K562 (cell line): Measurements from ENCODE around the gene FAM184B. TPM values are rescaled to one million over a fixed set of nuclear protein-coding genes. Genes with fewer than 3 reads are reported as not detected.
A peak's percentile ranks its signal among the peaks of the same experiment; 100 is the strongest.

ENCODE experiments used
- ATF1 ChIP-seq, 2 experiments: fragments of 450-650 bp in 1 of 2; IDR thresholded peaks; 2 replicates each; pipeline ENCODE4 v1.6.1; 2016; ENCODE audit warnings: missing compliant biosample characterization in 1 of 2, missing genetic modification characterization in 1 of 2
- BRD4 ChIP-seq: fragments of 200-600 bp; sonication (generic); IDR thresholded peaks from 2 replicates; pipeline ENCODE4 v1.6.1; 2017; ENCODE audit warnings: inconsistent platforms
- DIDO1 ChIP-seq: fragments of 450-650 bp; IDR thresholded peaks from 2 replicates; pipeline ENCODE4 v1.6.1; 2016; ENCODE audit warnings: low read depth, missing biosample characterization, missing genetic modification characterization
- ETS2 ChIP-seq: IDR thresholded peaks from 2 replicates; pipeline ENCODE4 v1.6.1; 2016; ENCODE audit warnings: borderline replicate concordance, missing genetic modification characterization, mild to moderate bottlenecking, moderate library complexity, missing compliant biosample characterization; ENCODE audit not compliant: poor library complexity, severe bottlenecking
- MBD2 ChIP-seq: sonication (generic); IDR thresholded peaks from 2 replicates; pipeline ENCODE4 v1.6.1; 2016; ENCODE audit warnings: low read depth, borderline replicate concordance
- NR2F6 ChIP-seq: fragments of 450-650 bp; formaldehyde crosslinking; IDR thresholded peaks from 2 replicates; pipeline ENCODE4 v1.4.0; 2020; ENCODE audit warnings: mild to moderate bottlenecking
- POLR3A ChIP-seq: IDR thresholded peaks from 2 replicates; pipeline ENCODE4 v1.6.1; 2011; ENCODE audit warnings: borderline replicate concordance, mild to moderate bottlenecking, moderate library complexity; ENCODE audit not compliant: insufficient read length, insufficient read depth; ENCODE audit errors: extremely low read depth
- RBM15 ChIP-seq: fragments of 200-400 bp; formaldehyde crosslinking; IDR thresholded peaks from 2 replicates; pipeline ENCODE4 v1.6.1; 2018; ENCODE audit warnings: mild to moderate bottlenecking, low read length, moderate library complexity; ENCODE audit not compliant: insufficient read depth
- SMAD4 ChIP-seq: fragments of 250-450 bp; sonication (Bioruptor Pico); conservative IDR thresholded peaks from 2 replicates; pipeline ENCODE4 v1.8.0; 2021; ENCODE audit warnings: inconsistent platforms, mild to moderate bottlenecking, moderate library complexity
- SOX6 ChIP-seq: fragments of 450-650 bp; IDR thresholded peaks from 2 replicates; pipeline ENCODE4 v1.6.1; 2014; ENCODE audit warnings: mild to moderate bottlenecking
- TARDBP ChIP-seq: fragments of 450-650 bp; IDR thresholded peaks from 2 replicates; pipeline ENCODE4 v1.6.1; 2016
- ZEB2 ChIP-seq: fragments of 450-650 bp; IDR thresholded peaks from 2 replicates; pipeline ENCODE4 v1.6.1; 2016
- ZFP36 ChIP-seq: fragments of 150-350 bp; IDR thresholded peaks from 2 replicates; pipeline ENCODE4 v1.6.1; 2018; ENCODE audit warnings: low read length, low read depth; ENCODE audit not compliant: partially characterized antibody
- ZNF23 ChIP-seq: fragments of 250-450 bp; sonication (Bioruptor Pico); IDR thresholded peaks from 2 replicates; pipeline ENCODE4 v1.4.0; 2020; ENCODE audit warnings: mild to moderate bottlenecking
- ZNF3 ChIP-seq: fragments of 250-450 bp; sonication (Bioruptor Pico); IDR thresholded peaks from 2 replicates; pipeline ENCODE4 v1.5.0; 2021; ENCODE audit warnings: mild to moderate bottlenecking, moderate library complexity
- ZNF561 ChIP-seq: fragments of 450-650 bp; formaldehyde crosslinking; conservative IDR thresholded peaks from 2 replicates; pipeline ENCODE4 v1.4.0; 2020; ENCODE audit warnings: mild to moderate bottlenecking, moderate library complexity
- ZNF77 ChIP-seq: fragments of 250-450 bp; sonication (Bioruptor Pico); IDR thresholded peaks from 2 replicates; pipeline ENCODE4 v1.5.0; 2020
- polyA plus RNA-seq, 8 experiments: library from polyadenylated mRNA; depleted of rRNA in 4 of 8; stranded (reverse) in 5 of 8; unstranded in 3 of 8; fragments of >200 nt; fragmentation: Nextera tagmentation in 2 of 8; fragmentation: Illumina TruSeq in 1 of 8; extraction: Ambion mirVana in 2 of 8; extraction: Trizol in 1 of 8; gene quantifications; 2 replicates each; pipeline versions ENCODE4 v1.2.1 to v1.2.3, GENCODE V29; 2011 to 2014; ENCODE audit warnings: inconsistent platforms in 1 of 8, missing spikeins in 1 of 8
- total RNA-seq, 7 experiments: library from RNA; depleted of rRNA in 6 of 7; stranded (reverse); fragments of >200 nt in 6 of 7; fragmentation: Illumina TruSeq in 2 of 7; extraction: Trizol in 2 of 7; gene quantifications; 2 replicates each; pipeline versions ENCODE4 v1.2.1 to v1.2.3, GENCODE V29; 2011 to 2021; ENCODE audit warnings: low replicate concordance in 1 of 7
- TF ChIP-seq, protein P1 (sequence below): sonication (generic); formaldehyde crosslinking; IDR thresholded peaks from 2 replicates; pipeline ENCODE4 v1.8.0; 2022; ENCODE audit warnings: mild to moderate bottlenecking, missing genetic modification reagents
- TF ChIP-seq, protein P2 (sequence below): fragments of 250-450 bp; sonication (Bioruptor Pico); IDR thresholded peaks from 2 replicates; pipeline ENCODE4 v1.4.0; 2020

The FAM184B gene
- total and polyA plus RNA-seq, 9 of the 15 experiments (the other 6 are each of a cell fraction or from before 2014, with no cell fraction given) = not detected

DNA sequence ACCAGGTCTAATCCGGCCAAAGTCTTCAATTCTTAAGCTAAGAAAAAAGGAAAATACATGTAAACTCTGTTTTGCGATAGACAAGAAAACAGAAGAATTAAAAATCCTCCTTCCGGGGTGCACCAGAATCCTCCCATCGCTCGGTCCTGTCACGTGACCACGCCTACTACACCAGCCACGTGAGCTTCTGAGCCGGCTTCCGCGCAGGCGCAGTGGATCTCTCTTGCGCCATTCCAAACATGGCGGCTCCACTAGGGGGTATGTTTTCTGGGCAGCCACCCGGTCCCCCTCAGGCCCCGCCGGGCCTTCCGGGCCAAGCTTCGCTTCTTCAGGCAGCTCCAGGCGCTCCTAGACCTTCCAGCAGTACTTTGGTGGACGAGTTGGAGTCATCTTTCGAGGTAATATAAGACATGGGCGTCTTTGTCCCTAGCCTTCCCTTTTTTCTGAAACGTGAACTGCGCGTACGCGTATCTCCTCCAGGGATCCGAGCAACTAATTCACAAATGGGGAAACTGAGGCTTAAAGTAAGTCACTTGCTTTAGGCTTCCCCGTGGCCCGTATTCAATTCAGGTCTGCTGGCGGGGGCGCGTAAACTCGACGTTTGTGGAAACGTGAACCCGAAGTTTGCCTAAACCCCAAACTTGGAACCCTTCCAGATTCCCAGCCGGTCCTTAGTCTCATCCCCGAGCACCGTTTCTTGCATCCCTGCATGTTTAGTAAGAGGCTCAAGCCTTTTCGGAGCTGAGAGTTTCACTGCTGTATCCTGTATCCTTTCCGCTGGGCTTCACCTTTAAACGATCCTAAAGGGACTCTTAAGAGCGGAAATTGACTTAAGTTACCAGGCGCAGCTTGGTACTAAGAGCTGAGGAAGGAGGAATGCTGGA, 166.8 kb downstream of the FAM184B start, which contains the start of gene MED28 (continued):
- TF ChIP-seq, protein P1, sequence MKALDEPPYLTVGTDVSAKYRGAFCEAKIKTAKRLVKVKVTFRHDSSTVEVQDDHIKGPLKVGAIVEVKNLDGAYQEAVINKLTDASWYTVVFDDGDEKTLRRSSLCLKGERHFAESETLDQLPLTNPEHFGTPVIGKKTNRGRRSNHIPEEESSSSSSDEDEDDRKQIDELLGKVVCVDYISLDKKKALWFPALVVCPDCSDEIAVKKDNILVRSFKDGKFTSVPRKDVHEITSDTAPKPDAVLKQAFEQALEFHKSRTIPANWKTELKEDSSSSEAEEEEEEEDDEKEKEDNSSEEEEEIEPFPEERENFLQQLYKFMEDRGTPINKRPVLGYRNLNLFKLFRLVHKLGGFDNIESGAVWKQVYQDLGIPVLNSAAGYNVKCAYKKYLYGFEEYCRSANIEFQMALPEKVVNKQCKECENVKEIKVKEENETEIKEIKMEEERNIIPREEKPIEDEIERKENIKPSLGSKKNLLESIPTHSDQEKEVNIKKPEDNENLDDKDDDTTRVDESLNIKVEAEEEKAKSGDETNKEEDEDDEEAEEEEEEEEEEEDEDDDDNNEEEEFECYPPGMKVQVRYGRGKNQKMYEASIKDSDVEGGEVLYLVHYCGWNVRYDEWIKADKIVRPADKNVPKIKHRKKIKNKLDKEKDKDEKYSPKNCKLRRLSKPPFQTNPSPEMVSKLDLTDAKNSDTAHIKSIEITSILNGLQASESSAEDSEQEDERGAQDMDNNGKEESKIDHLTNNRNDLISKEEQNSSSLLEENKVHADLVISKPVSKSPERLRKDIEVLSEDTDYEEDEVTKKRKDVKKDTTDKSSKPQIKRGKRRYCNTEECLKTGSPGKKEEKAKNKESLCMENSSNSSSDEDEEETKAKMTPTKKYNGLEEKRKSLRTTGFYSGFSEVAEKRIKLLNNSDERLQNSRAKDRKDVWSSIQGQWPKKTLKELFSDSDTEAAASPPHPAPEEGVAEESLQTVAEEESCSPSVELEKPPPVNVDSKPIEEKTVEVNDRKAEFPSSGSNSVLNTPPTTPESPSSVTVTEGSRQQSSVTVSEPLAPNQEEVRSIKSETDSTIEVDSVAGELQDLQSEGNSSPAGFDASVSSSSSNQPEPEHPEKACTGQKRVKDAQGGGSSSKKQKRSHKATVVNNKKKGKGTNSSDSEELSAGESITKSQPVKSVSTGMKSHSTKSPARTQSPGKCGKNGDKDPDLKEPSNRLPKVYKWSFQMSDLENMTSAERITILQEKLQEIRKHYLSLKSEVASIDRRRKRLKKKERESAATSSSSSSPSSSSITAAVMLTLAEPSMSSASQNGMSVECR (CRISPR knock-in tag) = peak; percentile 82
- no peak for TF ChIP-seq TARDBP
- TF ChIP-seq RBM15 = no peak
- no peak for TF ChIP-seq ZFP36
- no peak for TF ChIP-seq POLR3A
- TF ChIP-seq ZNF77 (CRISPR knock-in tag) = no peak
- peak; percentile 21; the same call in 1 of the 2 replicates for TF ChIP-seq SMAD4 (CRISPR knock-in tag)
- no peak for TF ChIP-seq SOX6
- TF ChIP-seq ETS2 (tag) = no peak
- TF ChIP-seq, protein P2, sequence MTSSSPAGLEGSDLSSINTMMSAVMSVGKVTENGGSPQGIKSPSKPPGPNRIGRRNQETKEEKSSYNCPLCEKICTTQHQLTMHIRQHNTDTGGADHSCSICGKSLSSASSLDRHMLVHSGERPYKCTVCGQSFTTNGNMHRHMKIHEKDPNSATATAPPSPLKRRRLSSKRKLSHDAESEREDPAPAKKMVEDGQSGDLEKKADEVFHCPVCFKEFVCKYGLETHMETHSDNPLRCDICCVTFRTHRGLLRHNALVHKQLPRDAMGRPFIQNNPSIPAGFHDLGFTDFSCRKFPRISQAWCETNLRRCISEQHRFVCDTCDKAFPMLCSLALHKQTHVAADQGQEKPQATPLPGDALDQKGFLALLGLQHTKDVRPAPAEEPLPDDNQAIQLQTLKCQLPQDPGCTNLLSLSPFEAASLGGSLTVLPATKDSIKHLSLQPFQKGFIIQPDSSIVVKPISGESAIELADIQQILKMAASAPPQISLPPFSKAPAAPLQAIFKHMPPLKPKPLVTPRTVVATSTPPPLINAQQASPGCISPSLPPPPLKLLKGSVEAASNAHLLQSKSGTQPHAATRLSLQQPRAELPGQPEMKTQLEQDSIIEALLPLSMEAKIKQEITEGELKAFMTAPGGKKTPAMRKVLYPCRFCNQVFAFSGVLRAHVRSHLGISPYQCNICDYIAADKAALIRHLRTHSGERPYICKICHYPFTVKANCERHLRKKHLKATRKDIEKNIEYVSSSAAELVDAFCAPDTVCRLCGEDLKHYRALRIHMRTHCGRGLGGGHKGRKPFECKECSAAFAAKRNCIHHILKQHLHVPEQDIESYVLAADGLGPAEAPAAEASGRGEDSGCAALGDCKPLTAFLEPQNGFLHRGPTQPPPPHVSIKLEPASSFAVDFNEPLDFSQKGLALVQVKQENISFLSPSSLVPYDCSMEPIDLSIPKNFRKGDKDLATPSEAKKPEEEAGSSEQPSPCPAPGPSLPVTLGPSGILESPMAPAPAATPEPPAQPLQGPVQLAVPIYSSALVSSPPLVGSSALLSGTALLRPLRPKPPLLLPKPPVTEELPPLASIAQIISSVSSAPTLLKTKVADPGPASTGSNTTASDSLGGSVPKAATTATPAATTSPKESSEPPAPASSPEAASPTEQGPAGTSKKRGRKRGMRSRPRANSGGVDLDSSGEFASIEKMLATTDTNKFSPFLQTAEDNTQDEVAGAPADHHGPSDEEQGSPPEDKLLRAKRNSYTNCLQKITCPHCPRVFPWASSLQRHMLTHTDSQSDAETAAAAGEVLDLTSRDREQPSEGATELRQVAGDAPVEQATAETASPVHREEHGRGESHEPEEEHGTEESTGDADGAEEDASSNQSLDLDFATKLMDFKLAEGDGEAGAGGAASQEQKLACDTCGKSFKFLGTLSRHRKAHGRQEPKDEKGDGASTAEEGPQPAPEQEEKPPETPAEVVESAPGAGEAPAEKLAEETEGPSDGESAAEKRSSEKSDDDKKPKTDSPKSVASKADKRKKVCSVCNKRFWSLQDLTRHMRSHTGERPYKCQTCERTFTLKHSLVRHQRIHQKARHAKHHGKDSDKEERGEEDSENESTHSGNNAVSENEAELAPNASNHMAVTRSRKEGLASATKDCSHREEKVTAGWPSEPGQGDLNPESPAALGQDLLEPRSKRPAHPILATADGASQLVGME (CRISPR knock-in tag) = no peak
- no peak for TF ChIP-seq ZNF3
- no peak for TF ChIP-seq ATF1 (CRISPR knock-in tag; IDR thresholded peaks at IDR 0.05)
- peak; percentile 64 for TF ChIP-seq ATF1 (tag; IDR thresholded peaks at IDR 0.05)
- TF ChIP-seq MBD2 = peak; percentile 35; the same call in 1 of the 2 replicates
- TF ChIP-seq BRD4 = peak; percentile 76
- TF ChIP-seq ZNF561 (CRISPR knock-in tag) = no peak
- TF ChIP-seq DIDO1 = peak; percentile 90
- TF ChIP-seq ZNF23 (CRISPR knock-in tag) = no peak
- TF ChIP-seq NR2F6 = no peak
- no peak for TF ChIP-seq ZEB2
